ENCODE measurements around the gene TNPO3. TPM values are rescaled to one million over a fixed set of nuclear protein-coding genes. Genes with fewer than 3 reads are reported as not detected.
"Not testable (repeated sequence)": the region's sequence is repeated elsewhere in the genome, so short reads cannot be mapped to it uniquely, and the experiment has no call there.

TNPO3 gene
- total RNA-seq, 1 donor from 2014 or later: 56.2 TPM

GRCh38 chr7:128945668-128946366 lies 109.1 kb downstream of the TNPO3 start:
- CTCF ChIA-PET: no interaction called here
- Mint-ChIP-seq H3K9me3 (no peaks in the 10 kb centered on the region), H3K4me1 (peaks cover 34% of the 10 kb centered on the region), H3K27ac (no peak overlapping the region), H3K4me3 (no peak overlapping the region), H3K36me3 (ENCODE audit: low read depth) (peaks cover 87% of the 10 kb centered on the region), H3K27me3 (no peaks in the 10 kb centered on the region)
- no peak for TF ChIP-seq CTCF (IDR thresholded peaks at IDR 0.05)
- ATAC-seq (ENCODE audit: low read depth): no peak
- intact Hi-C loops (cut with micrococcal nuclease): no loop called here
- POLR2A ChIA-PET: no interaction called here
- no peak for DNase-seq

- H3K9me3 Mint-ChIP-seq: no peaks in the 10 kb centered on the region
- H3K4me3 Mint-ChIP-seq: no peak overlapping the region
- ATAC-seq (ENCODE audit: low read depth): no peak
- POLR2A ChIA-PET: interaction anchor here (1.7 kb wide), 1 partner anchor 30 kb away, joined by 7 read pairs; no protein-coding TSS in a partner anchor
- H3K27me3 Mint-ChIP-seq: no peaks in the 10 kb centered on the region
- peak overlapping the region; percentile 14 for H3K27ac Mint-ChIP-seq
- peaks cover 46% of the 10 kb centered on the region for H3K4me1 Mint-ChIP-seq
- DNase-seq: no peak
- no peak for TF ChIP-seq CTCF (IDR thresholded peaks at IDR 0.05)
- H3K36me3 Mint-ChIP-seq (ENCODE audit: low read depth): peaks cover 81% of the 10 kb centered on the region
- intact Hi-C loops (cut with micrococcal nuclease): no loop called here
- CTCF ChIA-PET: no interaction called here
Measured at GRCh38 chr7:128944487-128945236, 110.2 kb downstream of the TNPO3 start.

DNA sequence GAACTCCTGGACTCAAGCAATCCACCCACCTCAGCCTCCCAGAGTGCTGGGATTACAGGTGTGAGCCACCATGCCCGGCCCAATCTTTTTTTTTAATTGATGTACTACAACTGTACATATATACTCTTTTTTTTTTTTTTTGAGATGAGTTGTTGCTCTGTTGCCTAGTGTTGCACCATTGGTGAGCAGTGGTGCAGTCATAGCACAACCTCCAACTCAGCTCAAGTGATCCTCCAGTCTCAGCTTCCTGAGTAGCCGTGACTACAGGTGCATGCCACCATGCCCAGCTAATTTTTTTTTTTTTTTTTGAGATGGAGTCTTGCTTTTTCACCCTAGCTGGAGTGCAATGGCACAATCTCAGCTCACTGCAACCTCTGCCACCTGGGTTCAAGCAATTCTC lies 111.7 kb downstream of the TNPO3 start:
- CTCF ChIA-PET; H3K27me3 Mint-ChIP-seq; DNase-seq; intact Hi-C loops (cut with micrococcal nuclease); H3K4me3 Mint-ChIP-seq; ATAC-seq (ENCODE audit: low read depth); H3K9me3 Mint-ChIP-seq: not testable (repeated sequence)
- peaks cover 49% of the 10 kb centered on the region for H3K4me1 Mint-ChIP-seq
- peak overlapping the region; percentile 53 for H3K27ac Mint-ChIP-seq
- POLR2A ChIA-PET: interaction anchor here (0.6 to 1.7 kb wide), 4 partner anchors 10 to 152 kb away, joined by 4 to 12 read pairs (median 7); no protein-coding TSS in a partner anchor
- peaks cover 73% of the 10 kb centered on the region for H3K36me3 Mint-ChIP-seq (ENCODE audit: low read depth)

- DNase-seq: no peak
- TF ChIP-seq CTCF (IDR thresholded peaks at IDR 0.05): no peak
- intact Hi-C loops (cut with micrococcal nuclease): loop anchor here (2.0 kb wide), 1 partner anchor 37 kb away; no protein-coding TSS in a partner anchor
- Mint-ChIP-seq H3K9me3 (no peaks in the 10 kb centered on the region), H3K36me3 (ENCODE audit: low read depth) (peaks cover 65% of the 10 kb centered on the region), H3K27ac (peak overlapping the region; percentile 24), H3K27me3 (no peaks in the 10 kb centered on the region), H3K4me3 (peak overlapping the region; percentile 97), H3K4me1 (peaks cover 55% of the 10 kb centered on the region)
- ChIA-PET CTCF (interaction anchor here (0.8 kb wide), 1 partner anchor 12 kb away, joined by 3 read pairs; no protein-coding TSS in a partner anchor), POLR2A (interaction anchor here (2.2 to 3.6 kb wide), 6 partner anchors 9 to 113 kb away, joined by 9 to 80 read pairs (median 24); partner anchors contain the start of genes ATP6V1F and TNPO3)
- no peak for ATAC-seq (ENCODE audit: low read depth)
Measured at GRCh38 chr7:128941946-128942526, 112.9 kb downstream of the TNPO3 start.

GRCh38 chr7:128941323-128941890 lies 113.5 kb downstream of the TNPO3 start:
- no peak for ATAC-seq (ENCODE audit: low read depth)
- H3K36me3 Mint-ChIP-seq (ENCODE audit: low read depth): peaks cover 59% of the 10 kb centered on the region
- no peak for DNase-seq
- peak overlapping the region; percentile 97 for H3K4me3 Mint-ChIP-seq
- H3K9me3 Mint-ChIP-seq: no peaks in the 10 kb centered on the region
- peaks cover 60% of the 10 kb centered on the region for H3K4me1 Mint-ChIP-seq
- ChIA-PET POLR2A (interaction anchor here (0.6 to 3.6 kb wide), 10 partner anchors 8 to 195 kb away, joined by 7 to 80 read pairs (median 18); partner anchors contain the start of genes ATP6V1F, KCP and TNPO3), CTCF (interaction anchor here (0.8 to 1.4 kb wide), 3 partner anchors 12 to 150 kb away, joined by 3 to 5 read pairs (median 4); no protein-coding TSS in a partner anchor)
- intact Hi-C loops (cut with micrococcal nuclease): loop anchor here (2.0 kb wide), 1 partner anchor 37 kb away; no protein-coding TSS in a partner anchor
- peak overlapping the region; percentile 94 for H3K27ac Mint-ChIP-seq
- no peak for TF ChIP-seq CTCF (IDR thresholded peaks at IDR 0.05)
- no peaks in the 10 kb centered on the region for H3K27me3 Mint-ChIP-seq

Data from activated B cell treated with CpG ODN at 0.5 μM for 24 hours (primary cell).